Osteoblast (primary cell): ENCODE measurements around the gene EYS. TPM values are rescaled to one million over a fixed set of nuclear protein-coding genes. Genes with fewer than 3 reads are reported as not detected.
"Not testable (repeated sequence)": the region's sequence is repeated elsewhere in the genome, so short reads cannot be mapped to it uniquely, and the experiment has no call there.

Source experiments
- DNase-seq: peaks from one replicate; pipeline ENCODE4 v3.0.0; 2011; ENCODE audit warnings: low spot score, mixed read lengths; ENCODE audit not compliant: insufficient read length; ENCODE audit errors: missing footprints
- H2AFZ ChIP-seq: 2 replicates; pipeline ENCODE4 v1.6.0; 2011; ENCODE audit warnings: mild to moderate bottlenecking, low read length
- H3K27ac ChIP-seq: 2 replicates; pipeline ENCODE4 v1.5.1; 2011; ENCODE audit warnings: mild to moderate bottlenecking, low read depth, low read length, moderate library complexity
- H3K27me3 ChIP-seq: 2 replicates; pipeline ENCODE4 v1.6.0; 2012; ENCODE audit warnings: mild to moderate bottlenecking, control low read depth, inconsistent platforms, low read length, moderate library complexity; ENCODE audit not compliant: insufficient read depth
- H3K36me3 ChIP-seq: 2 replicates; pipeline ENCODE4 v1.5.1; 2011; ENCODE audit warnings: mild to moderate bottlenecking, low read length, control low read depth, moderate library complexity; ENCODE audit not compliant: insufficient read depth
- H3K4me1 ChIP-seq: 2 replicates; pipeline ENCODE4 v1.5.1; 2011; ENCODE audit warnings: mild to moderate bottlenecking, low read length, control low read depth, moderate library complexity; ENCODE audit not compliant: insufficient read depth
- H3K4me2 ChIP-seq: 2 replicates; pipeline ENCODE4 v1.6.0; 2011; ENCODE audit warnings: mild to moderate bottlenecking, low read length; ENCODE audit not compliant: insufficient read depth
- H3K4me3 ChIP-seq: fragments of 200-600 bp; sonication (generic); 3 replicates; pipeline ENCODE4 v1.5.1; 2012; ENCODE audit warnings: mild to moderate bottlenecking, low read length, inconsistent platforms; ENCODE audit not compliant: insufficient read depth
- H3K79me2 ChIP-seq: 2 replicates; pipeline ENCODE4 v1.6.0; 2012; ENCODE audit warnings: mild to moderate bottlenecking, low read length, control low read depth, inconsistent platforms; ENCODE audit not compliant: insufficient read depth
- H3K9me3 ChIP-seq: 2 replicates; pipeline ENCODE4 v1.5.1; 2011; ENCODE audit warnings: low read depth, low read length, control low read depth
- H4K20me1 ChIP-seq: 2 replicates; pipeline ENCODE4 v1.6.0; 2012; ENCODE audit warnings: mild to moderate bottlenecking, low read length, control low read depth; ENCODE audit not compliant: insufficient read depth
- CTCF ChIP-seq: IDR thresholded peaks from 2 replicates; pipeline ENCODE4 v1.5.1; 2011; ENCODE audit warnings: mild to moderate bottlenecking, low read depth, low read length, moderate library complexity; ENCODE audit errors: extremely low read depth
- total RNA-seq: library from RNA; depleted of rRNA; stranded (reverse); fragments of >200 nt; gene quantifications from 2 replicates; pipeline ENCODE4 v1.2.3, GENCODE V29; 2012

EYS gene
- total RNA-seq, 1 donor, result under 0.01 TPM

- Histone ChIP-seq H2AFZ (no peak overlapping the region), H3K4me1 (no peaks in the 10 kb centered on the region), H3K27ac (no peak overlapping the region), H3K27me3 (no peaks in the 10 kb centered on the region), H3K9me3 (no peaks in the 10 kb centered on the region), H4K20me1 (no peaks in the 10 kb centered on the region), H3K36me3 (no peaks in the 10 kb centered on the region), H3K4me2 (no peak overlapping the region), H3K79me2 (no peaks in the 10 kb centered on the region), H3K4me3 (no peak overlapping the region)
- no peak for DNase-seq
- TF ChIP-seq CTCF, result no peak
Observed at GRCh38 chr6:63963769-63964315, 1743.2 kb downstream of the EYS start.

- H3K36me3 ChIP-seq, H3K4me3 ChIP-seq, H4K20me1 ChIP-seq, H3K4me1 ChIP-seq, H3K4me2 ChIP-seq, H2AFZ ChIP-seq, DNase-seq, H3K27me3 ChIP-seq, H3K79me2 ChIP-seq, H3K9me3 ChIP-seq, H3K27ac ChIP-seq: not testable (repeated sequence)
Observed at GRCh38 chr6:63953336-63954021, 1753.5 kb downstream of the EYS start.

- H3K27ac ChIP-seq, result no peak overlapping the region
- no peaks in the 10 kb centered on the region for H3K4me1 ChIP-seq
- TF ChIP-seq CTCF, result no peak
- H3K36me3 ChIP-seq, result no peaks in the 10 kb centered on the region
- no peak overlapping the region for H2AFZ ChIP-seq
- no peaks in the 10 kb centered on the region for H3K27me3 ChIP-seq
- no peak for DNase-seq
- H3K79me2 ChIP-seq, result no peaks in the 10 kb centered on the region
- H3K4me2 ChIP-seq, result no peak overlapping the region
- H4K20me1 ChIP-seq, result no peaks in the 10 kb centered on the region
- H3K9me3 ChIP-seq, result no peaks in the 10 kb centered on the region
- H3K4me3 ChIP-seq, result no peak overlapping the region
Observed at GRCh38 chr6:63947792-63948529, 1759.1 kb downstream of the EYS start.

GRCh38 chr6:63945987-63946386, 1761.0 kb downstream of the EYS start:
- TF ChIP-seq CTCF, result no peak
- no peak for DNase-seq
- H3K79me2 ChIP-seq, result no peaks in the 10 kb centered on the region
- H4K20me1 ChIP-seq, result no peaks in the 10 kb centered on the region
- H3K27me3 ChIP-seq, result no peaks in the 10 kb centered on the region
- H3K36me3 ChIP-seq, result no peaks in the 10 kb centered on the region
- no peaks in the 10 kb centered on the region for H3K9me3 ChIP-seq
- H3K27ac ChIP-seq, result no peak overlapping the region
- no peak overlapping the region for H3K4me3 ChIP-seq
- no peak overlapping the region for H3K4me2 ChIP-seq
- H3K4me1 ChIP-seq, result no peaks in the 10 kb centered on the region
- no peak overlapping the region for H2AFZ ChIP-seq
